ENCODE data around the gene CACNA2D4.

The CACNA2D4 gene

DNA sequence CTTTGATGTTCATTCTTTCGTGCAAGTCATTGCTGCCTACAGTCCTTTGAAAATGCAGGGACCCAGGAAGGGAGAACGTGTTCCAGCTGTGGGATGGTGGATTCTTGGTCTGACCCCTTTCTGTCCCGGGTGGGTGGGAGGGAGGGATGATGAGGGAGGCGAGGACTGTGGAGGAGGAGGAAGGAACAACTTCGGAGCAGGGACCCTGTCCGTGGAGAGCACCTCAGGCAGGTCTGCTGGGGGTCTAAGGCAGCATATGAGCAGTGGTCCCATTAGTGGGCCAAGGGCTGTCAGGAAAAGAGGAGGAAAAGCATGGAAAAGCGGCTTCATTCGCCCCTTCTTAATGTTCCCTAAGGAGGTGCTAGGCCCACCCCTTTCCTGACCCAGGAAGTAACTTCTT is 36.0 kb downstream of the CACNA2D4 start:
- DNase-seq (ENCODE audit: low spot score in 2 of 2) = no peak
- H3K27me3 ChIP-seq (ENCODE audit: low read depth) = no peaks in the 10 kb centered on the region
- H3K4me1 ChIP-seq = no peaks in the 10 kb centered on the region
- in situ Hi-C loops (cut with MboI; ENCODE audit: low sequenced_read_pairs) = no loop called here
- H3K9me3 ChIP-seq = no peaks in the 10 kb centered on the region
- H3K4me3 ChIP-seq = no peak overlapping the region
- H3K36me3 ChIP-seq (replicated peaks) = no peaks in the 10 kb centered on the region

DNA sequence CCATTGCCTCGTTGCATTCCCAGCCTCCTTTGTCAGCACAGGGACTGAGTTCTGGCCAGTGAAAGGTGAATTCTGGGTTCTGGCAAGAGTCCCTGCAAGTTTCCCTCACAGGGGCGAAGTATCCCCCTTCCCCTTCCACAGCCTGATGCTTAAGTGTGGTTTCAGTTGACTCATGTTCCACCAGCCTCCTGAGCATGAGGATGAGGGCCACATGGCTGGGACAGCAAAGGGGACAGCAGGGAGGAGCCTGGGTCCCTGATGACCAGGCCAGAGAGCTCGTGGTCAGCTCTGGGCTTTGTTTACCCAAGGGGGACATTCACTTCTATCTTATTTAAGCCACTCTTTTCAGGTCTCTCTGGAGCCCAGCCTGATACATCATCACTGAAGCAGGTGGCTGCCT is 36.5 kb downstream of the CACNA2D4 start:
- Histone ChIP-seq H3K9me3 (no peaks in the 10 kb centered on the region), H3K4me3 (no peak overlapping the region), H3K27me3 (ENCODE audit: low read depth) (no peaks in the 10 kb centered on the region), H3K36me3 (replicated peaks) (no peaks in the 10 kb centered on the region), H3K4me1 (no peaks in the 10 kb centered on the region)
- in situ Hi-C loops (cut with MboI; ENCODE audit: low sequenced_read_pairs) = no loop called here
- DNase-seq (ENCODE audit: low spot score in 2 of 2) = no peak

- no peaks in the 10 kb centered on the region for H3K4me1 ChIP-seq
- no peaks in the 10 kb centered on the region for H3K36me3 ChIP-seq (replicated peaks)
- in situ Hi-C loops (cut with MboI; ENCODE audit: low sequenced_read_pairs) = no loop called here
- DNase-seq (ENCODE audit: low spot score in 2 of 2) = no peak
- no peaks in the 10 kb centered on the region for H3K27me3 ChIP-seq (ENCODE audit: low read depth)
- H3K4me3 ChIP-seq = no peak overlapping the region
- H3K9me3 ChIP-seq = no peaks in the 10 kb centered on the region
Observed at GRCh38 chr12:1881301-1881700, 37.2 kb downstream of the CACNA2D4 start.

DNA sequence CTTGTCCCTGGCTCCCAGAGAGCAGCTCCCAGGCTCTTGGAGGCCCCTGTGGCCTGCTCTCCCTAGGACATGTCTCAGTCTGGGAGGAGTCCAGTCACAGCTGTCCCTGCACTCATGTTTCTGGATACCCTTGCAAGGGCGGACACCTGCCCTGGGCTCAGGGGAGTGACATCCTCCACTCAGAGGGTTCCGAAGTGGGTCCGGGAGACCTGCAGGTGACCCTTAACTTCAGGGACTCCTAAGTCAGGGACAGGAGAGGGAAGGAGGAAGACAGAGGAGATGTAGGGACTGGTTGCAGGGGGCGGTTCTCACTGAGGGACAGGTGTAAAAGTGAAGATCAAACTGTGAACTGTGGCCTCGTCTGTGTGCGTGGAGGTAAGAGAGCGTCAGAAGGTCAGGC is 37.6 kb downstream of the CACNA2D4 start:
- in situ Hi-C loops (cut with MboI; ENCODE audit: low sequenced_read_pairs) = no loop called here
- H3K4me3 ChIP-seq = no peak overlapping the region
- no peak for DNase-seq (ENCODE audit: low spot score in 2 of 2)

DNA sequence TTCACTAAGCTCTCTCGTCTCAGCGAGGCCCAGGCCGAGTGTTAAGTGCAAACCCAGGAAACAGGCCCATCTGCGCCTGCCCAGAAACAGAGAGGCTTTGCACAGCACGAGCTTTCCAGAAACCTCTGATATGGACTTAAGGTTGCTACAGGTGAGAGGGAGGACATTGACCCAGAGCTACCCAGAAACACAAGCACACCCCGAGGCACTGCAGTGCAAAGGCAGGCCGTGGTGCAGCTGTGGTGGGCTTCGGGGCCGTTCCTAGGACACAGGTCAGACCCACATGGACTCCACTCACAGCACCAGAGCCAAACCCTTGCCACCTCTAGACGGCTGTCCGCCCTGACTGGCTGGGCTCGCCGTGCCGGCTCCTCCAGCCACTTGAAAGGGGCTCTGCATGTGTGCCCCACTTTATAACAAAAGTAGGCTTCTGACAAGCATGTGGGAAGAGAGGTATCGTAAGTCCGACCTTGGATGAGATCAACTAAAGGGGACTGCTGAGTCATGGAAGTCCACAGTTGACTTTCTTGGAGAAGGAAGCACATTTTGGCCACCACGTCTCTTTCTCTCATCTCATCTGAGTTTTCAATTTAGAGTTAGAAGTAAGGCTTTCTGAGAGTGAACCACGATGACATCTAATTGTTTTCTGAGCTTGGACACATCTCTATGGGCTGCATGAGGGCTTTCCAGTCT is 38.2 kb downstream of the CACNA2D4 start:
- in situ Hi-C loops (cut with MboI; ENCODE audit: low sequenced_read_pairs) = no loop called here
- no peak for DNase-seq (ENCODE audit: low spot score in 2 of 2)
- H3K4me3 ChIP-seq = no peak overlapping the region
- H3K9me3 ChIP-seq = no peaks in the 10 kb centered on the region
- H3K27me3 ChIP-seq (ENCODE audit: low read depth) = no peaks in the 10 kb centered on the region
- H3K36me3 ChIP-seq (replicated peaks) = no peaks in the 10 kb centered on the region
- H3K4me1 ChIP-seq = no peaks in the 10 kb centered on the region

More for the DNA sequence above, 37.6 kb downstream of the CACNA2D4 start:
- no peaks in the 10 kb centered on the region for H3K36me3 ChIP-seq (replicated peaks)
- H3K27me3 ChIP-seq (ENCODE audit: low read depth) = no peaks in the 10 kb centered on the region
- no peaks in the 10 kb centered on the region for H3K4me1 ChIP-seq
- no peaks in the 10 kb centered on the region for H3K9me3 ChIP-seq

DNA sequence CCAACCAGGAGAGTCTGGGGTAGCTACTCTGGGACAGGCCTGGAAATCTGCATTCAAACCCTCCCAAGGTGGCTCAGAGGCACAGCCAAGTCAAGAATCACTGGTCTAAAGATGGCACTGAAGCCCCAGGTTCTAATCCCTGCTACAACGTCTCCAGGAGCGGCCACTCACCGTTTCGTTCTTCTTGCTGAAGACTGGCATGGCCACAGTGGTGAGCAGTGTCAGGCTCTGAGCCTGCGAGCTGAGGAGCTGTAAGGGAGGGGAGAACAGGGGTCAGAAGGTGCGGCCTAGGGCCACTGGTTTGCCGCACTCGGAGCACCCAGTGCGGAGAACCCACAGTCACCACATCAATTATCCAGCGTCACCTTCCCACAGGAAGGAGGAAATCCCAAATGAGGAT is 38.8 kb downstream of the CACNA2D4 start:
- Histone ChIP-seq H3K4me1 (no peaks in the 10 kb centered on the region), H3K36me3 (replicated peaks) (no peaks in the 10 kb centered on the region), H3K9me3 (no peaks in the 10 kb centered on the region), H3K4me3 (no peak overlapping the region), H3K27me3 (ENCODE audit: low read depth) (no peaks in the 10 kb centered on the region)
- DNase-seq (ENCODE audit: low spot score in 2 of 2) = no peak
- in situ Hi-C loops (cut with MboI; ENCODE audit: low sequenced_read_pairs) = no loop called here

DNA sequence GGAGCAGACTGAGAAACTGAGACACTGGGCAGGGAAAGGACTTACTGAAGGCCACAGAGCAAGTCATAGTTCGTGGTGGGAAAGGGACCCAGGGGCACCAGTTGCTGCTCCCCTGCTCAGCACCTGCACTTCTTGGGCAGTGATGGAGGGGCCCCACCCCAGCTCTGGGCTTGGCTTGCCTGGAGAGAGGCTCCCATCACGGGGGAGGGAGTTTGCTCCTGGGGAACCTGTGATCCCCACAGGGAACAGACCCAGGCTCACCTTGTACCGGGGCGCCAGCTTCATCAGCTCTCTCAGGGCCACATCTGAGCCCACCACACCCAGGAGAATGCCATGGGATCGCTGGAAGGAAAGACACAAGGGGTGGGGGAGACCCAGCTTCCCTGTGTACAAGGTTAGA is 39.8 kb downstream of the CACNA2D4 start:
- DNase-seq (ENCODE audit: low spot score in 2 of 2) = no peak
- in situ Hi-C loops (cut with MboI; ENCODE audit: low sequenced_read_pairs) = no loop called here
- Histone ChIP-seq H3K4me3 (no peak overlapping the region), H3K9me3 (no peaks in the 10 kb centered on the region), H3K4me1 (no peaks in the 10 kb centered on the region), H3K36me3 (replicated peaks) (no peaks in the 10 kb centered on the region), H3K27me3 (ENCODE audit: low read depth) (no peaks in the 10 kb centered on the region)

DNA sequence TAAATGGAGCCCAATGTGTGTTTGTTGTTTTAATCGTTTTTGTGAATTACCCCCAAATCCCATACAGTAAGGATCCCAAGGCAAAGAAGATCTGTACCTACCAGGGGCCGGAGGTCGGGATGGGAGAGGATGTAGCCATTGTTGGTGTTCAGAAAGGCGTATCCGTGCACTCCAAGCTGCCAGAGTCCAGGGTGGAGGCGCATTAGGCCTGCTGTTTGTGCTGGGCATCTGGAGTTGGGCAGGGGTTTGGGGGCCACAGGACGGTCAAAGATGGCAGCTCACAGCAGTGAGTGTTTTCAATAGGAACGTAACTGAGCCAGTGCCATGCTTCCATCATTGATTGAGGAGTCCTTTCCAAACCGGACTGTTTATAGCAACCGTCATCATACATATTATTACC is 40.2 kb downstream of the CACNA2D4 start:
- Histone ChIP-seq H3K36me3 (replicated peaks) (no peaks in the 10 kb centered on the region), H3K9me3 (no peaks in the 10 kb centered on the region), H3K4me3 (no peak overlapping the region), H3K27me3 (ENCODE audit: low read depth) (no peaks in the 10 kb centered on the region), H3K4me1 (no peaks in the 10 kb centered on the region)
- no peak for DNase-seq (ENCODE audit: low spot score in 2 of 2)
- in situ Hi-C loops (cut with MboI; ENCODE audit: low sequenced_read_pairs) = no loop called here

- Histone ChIP-seq H3K27me3 (ENCODE audit: low read depth) (no peaks in the 10 kb centered on the region), H3K4me3 (no peak overlapping the region), H3K36me3 (replicated peaks) (no peaks in the 10 kb centered on the region), H3K9me3 (no peaks in the 10 kb centered on the region), H3K4me1 (no peaks in the 10 kb centered on the region)
- in situ Hi-C loops (cut with MboI; ENCODE audit: low sequenced_read_pairs) = no loop called here
- no peak for DNase-seq (ENCODE audit: low spot score in 2 of 2)
Observed at GRCh38 chr12:1877169-1877878, 41.1 kb downstream of the CACNA2D4 start.

- H3K27me3 ChIP-seq (ENCODE audit: low read depth) = no peaks in the 10 kb centered on the region
- in situ Hi-C loops (cut with MboI; ENCODE audit: low sequenced_read_pairs) = no loop called here
- DNase-seq (ENCODE audit: low spot score in 2 of 2) = no peak
- no peaks in the 10 kb centered on the region for H3K9me3 ChIP-seq
- no peaks in the 10 kb centered on the region for H3K4me1 ChIP-seq
- H3K4me3 ChIP-seq = no peak overlapping the region
- H3K36me3 ChIP-seq (replicated peaks) = no peaks in the 10 kb centered on the region
Observed at GRCh38 chr12:1876086-1876485, 42.4 kb downstream of the CACNA2D4 start.

DNA sequence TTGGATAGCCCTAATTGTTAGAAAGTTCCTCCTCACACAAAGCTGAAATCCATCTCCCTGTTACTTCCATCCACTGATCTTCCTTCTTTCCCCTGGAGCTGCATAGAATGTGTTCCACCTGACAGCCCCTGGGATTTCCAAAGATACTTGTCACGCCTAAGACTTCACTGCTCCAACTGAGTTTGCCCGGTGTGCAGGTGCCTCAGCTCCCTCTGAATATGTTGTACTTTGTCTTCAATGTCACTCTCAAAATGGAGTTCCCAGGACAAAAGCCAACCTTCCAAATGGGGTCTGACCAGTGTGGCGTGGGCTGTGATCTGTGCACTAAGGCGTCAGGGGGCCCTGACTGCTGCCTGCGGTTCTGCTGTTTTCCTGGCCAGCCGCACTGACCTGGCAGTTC is 42.8 kb downstream of the CACNA2D4 start:
- no peaks in the 10 kb centered on the region for H3K9me3 ChIP-seq
- no peaks in the 10 kb centered on the region for H3K27me3 ChIP-seq (ENCODE audit: low read depth)
- no peaks in the 10 kb centered on the region for H3K36me3 ChIP-seq (replicated peaks)
- in situ Hi-C loops (cut with MboI; ENCODE audit: low sequenced_read_pairs) = no loop called here
- no peak overlapping the region for H3K4me3 ChIP-seq
- no peak for DNase-seq (ENCODE audit: low spot score in 2 of 2)
- H3K4me1 ChIP-seq = no peaks in the 10 kb centered on the region

DNA sequence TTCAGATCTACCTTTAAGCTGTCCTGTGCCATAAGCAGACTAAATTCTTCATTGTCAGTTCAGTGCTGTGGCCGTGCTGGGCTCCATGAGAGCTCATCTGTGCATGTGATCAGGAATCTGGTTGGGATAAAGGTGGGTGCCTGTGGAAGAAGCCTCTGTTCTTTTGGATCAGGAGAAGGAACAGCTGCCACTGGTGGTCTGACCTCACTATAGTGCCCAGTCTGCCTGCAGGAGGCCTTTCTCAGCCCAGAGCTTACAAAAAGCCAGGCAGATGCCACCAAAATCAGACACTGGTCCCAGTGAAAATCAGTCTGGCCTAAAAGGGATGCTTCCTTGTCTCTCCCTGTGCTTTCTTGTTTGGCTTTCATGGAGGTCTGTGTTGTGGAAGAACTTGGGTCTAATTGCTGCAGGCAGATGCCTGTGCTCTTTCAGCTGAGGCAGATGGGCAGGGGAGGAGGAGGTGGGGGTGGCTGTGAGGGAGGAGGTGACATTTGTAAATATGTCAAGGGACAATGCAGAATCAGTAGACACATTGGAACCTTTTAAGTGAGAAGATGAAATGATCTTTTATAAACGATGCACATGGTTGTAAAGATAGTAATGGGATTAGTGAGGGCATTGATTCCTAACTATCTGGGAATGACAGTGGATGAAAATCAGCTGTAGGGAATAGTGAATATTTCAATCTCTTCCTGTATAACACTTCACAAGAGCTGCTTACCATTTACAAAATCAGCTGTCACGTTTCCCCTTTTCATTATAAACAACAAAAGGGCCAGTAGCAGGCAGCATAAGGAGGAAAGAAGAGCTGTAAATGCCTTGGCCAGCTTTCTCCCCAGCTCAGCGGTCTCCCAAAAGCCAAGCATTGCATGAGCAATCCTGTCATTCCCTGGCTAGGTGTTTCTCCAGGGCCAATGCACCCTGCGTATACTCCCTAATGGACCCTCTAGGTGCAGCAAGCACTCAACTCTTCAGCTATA is 44.6 kb downstream of the CACNA2D4 start:
- no peak for DNase-seq (ENCODE audit: low spot score in 2 of 2)
- H3K36me3 ChIP-seq (replicated peaks) = no peaks in the 10 kb centered on the region
- H3K9me3 ChIP-seq = no peaks in the 10 kb centered on the region
- H3K4me3 ChIP-seq = no peak overlapping the region
- in situ Hi-C loops (cut with MboI; ENCODE audit: low sequenced_read_pairs) = no loop called here
- H3K27me3 ChIP-seq (ENCODE audit: low read depth) = no peaks in the 10 kb centered on the region
- no peaks in the 10 kb centered on the region for H3K4me1 ChIP-seq

DNA sequence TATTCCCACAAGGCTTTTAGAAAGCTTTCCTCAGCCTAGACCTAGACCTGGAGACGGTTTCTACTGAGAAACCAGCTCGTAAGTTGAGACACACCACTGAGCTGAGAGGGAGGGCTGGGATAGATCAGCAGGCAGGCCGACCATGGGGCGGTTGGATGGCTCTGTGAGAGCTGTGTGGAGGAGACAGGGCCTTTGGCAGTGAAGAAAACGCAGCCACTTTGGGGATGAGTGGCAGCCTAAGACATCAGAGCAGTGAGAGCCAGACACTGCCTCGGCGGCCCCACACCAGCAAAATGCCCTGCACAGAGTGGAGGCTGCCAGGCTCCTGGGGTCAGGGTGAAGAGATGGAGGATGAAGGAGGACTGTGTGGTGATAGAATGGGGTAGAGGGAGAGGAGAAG is 46.0 kb downstream of the CACNA2D4 start:
- no peaks in the 10 kb centered on the region for H3K4me1 ChIP-seq
- H3K9me3 ChIP-seq = no peaks in the 10 kb centered on the region
- DNase-seq (ENCODE audit: low spot score in 2 of 2) = no peak
- no peaks in the 10 kb centered on the region for H3K27me3 ChIP-seq (ENCODE audit: low read depth)
- in situ Hi-C loops (cut with MboI; ENCODE audit: low sequenced_read_pairs) = no loop called here
- H3K4me3 ChIP-seq = no peak overlapping the region
- H3K36me3 ChIP-seq (replicated peaks) = no peaks in the 10 kb centered on the region

DNA sequence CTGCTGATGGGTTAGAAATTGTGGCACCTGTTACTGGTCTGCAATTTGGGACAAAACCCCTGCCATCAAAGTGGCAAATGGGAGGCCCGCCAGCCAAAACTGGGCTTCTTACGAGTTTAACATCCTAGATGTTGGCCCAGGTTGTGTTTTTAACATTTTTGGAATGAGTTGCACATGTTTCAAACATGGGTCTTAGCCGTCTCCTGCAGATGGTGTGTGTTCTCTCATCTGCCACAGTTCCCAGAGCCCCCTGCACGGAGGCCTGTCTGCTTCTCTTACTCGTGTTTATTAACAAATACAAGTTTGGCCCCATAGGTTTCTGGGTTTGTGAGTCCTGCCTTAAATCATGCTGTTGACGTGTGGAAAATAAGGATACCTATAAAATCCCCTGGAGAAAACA is 46.5 kb downstream of the CACNA2D4 start:
- Histone ChIP-seq H3K4me1 (no peaks in the 10 kb centered on the region), H3K9me3 (no peaks in the 10 kb centered on the region), H3K27me3 (ENCODE audit: low read depth) (no peaks in the 10 kb centered on the region), H3K4me3 (no peak overlapping the region), H3K36me3 (replicated peaks) (no peaks in the 10 kb centered on the region)
- DNase-seq (ENCODE audit: low spot score in 2 of 2) = no peak
- in situ Hi-C loops (cut with MboI; ENCODE audit: low sequenced_read_pairs) = no loop called here

Data from HAP-1 (cell line).